Mesendoderm (in vitro differentiated cells): ENCODE measurements around the gene HTR1B.
A peak's percentile ranks its signal among the peaks of the same experiment; 100 is the strongest.

Experiments
- DNase-seq: peaks from one replicate; pipeline ENCODE4 v3.0.0; 2013
- H2AK5ac ChIP-seq: 2 replicates; pipeline ENCODE4 v1.6.1; 2013; ENCODE audit warnings: low read length, inconsistent platforms
- H2BK120ac ChIP-seq: 2 replicates; pipeline ENCODE4 v1.6.1; 2013; ENCODE audit warnings: low read depth, mild to moderate bottlenecking, low read length, moderate library complexity, mixed read lengths
- H2BK15ac ChIP-seq: replicated peaks from 2 replicates; pipeline ENCODE4 v1.6.1; 2013; ENCODE audit warnings: low read depth, mild to moderate bottlenecking, moderate library complexity
- H2BK5ac ChIP-seq: 2 replicates; pipeline ENCODE4 v1.6.1; 2013; ENCODE audit warnings: low read length, inconsistent platforms
- H3K18ac ChIP-seq: 2 replicates; pipeline ENCODE4 v1.6.1; 2013; ENCODE audit warnings: mild to moderate bottlenecking, low read length, mixed read lengths
- H3K23ac ChIP-seq: one replicate; pipeline ENCODE4 v1.6.1; 2013; ENCODE audit warnings: low read length
- H3K27ac ChIP-seq: 2 replicates; pipeline ENCODE4 v1.5.1; 2013; ENCODE audit warnings: low read depth, mild to moderate bottlenecking, inconsistent platforms, low read length, moderate library complexity
- H3K27me3 ChIP-seq: 2 replicates; pipeline ENCODE4 v1.6.1; 2013; ENCODE audit warnings: low read length, control low read depth, mild to moderate bottlenecking, inconsistent platforms; ENCODE audit not compliant: insufficient read depth, poor library complexity
- H3K36me3 ChIP-seq: 2 replicates; pipeline ENCODE4 v1.6.1; 2013; ENCODE audit warnings: low read length, inconsistent platforms; ENCODE audit not compliant: control insufficient read depth, insufficient read depth
- H3K4ac ChIP-seq: one replicate; pipeline ENCODE4 v1.6.1; 2013; ENCODE audit warnings: low read depth, mild to moderate bottlenecking, low read length, moderate library complexity
- H3K4me1 ChIP-seq: 2 replicates; pipeline ENCODE4 v1.6.1; 2013; ENCODE audit warnings: low read depth, low read length, inconsistent platforms; ENCODE audit not compliant: control insufficient read depth
- H3K4me2 ChIP-seq: 2 replicates; pipeline ENCODE4 v1.6.1; 2013; ENCODE audit warnings: low read length
- H3K4me3 ChIP-seq: 2 replicates; pipeline ENCODE4 v1.5.1; 2013; ENCODE audit warnings: mild to moderate bottlenecking, low read length
- H3K56ac ChIP-seq: one replicate; pipeline ENCODE4 v1.6.1; 2013; ENCODE audit warnings: low read length
- H3K79me1 ChIP-seq: 2 replicates; pipeline ENCODE4 v1.6.1; 2013; ENCODE audit warnings: low read length, inconsistent platforms
- H3K79me2 ChIP-seq: 2 replicates; pipeline ENCODE4 v1.6.1; 2013; ENCODE audit warnings: mild to moderate bottlenecking, low read length; ENCODE audit not compliant: control insufficient read depth, insufficient read depth
- H3K9ac ChIP-seq: 2 replicates; pipeline ENCODE4 v1.6.1; 2013; ENCODE audit warnings: low read length, inconsistent platforms
- H4K5ac ChIP-seq: one replicate; pipeline ENCODE4 v1.6.1; 2013; ENCODE audit warnings: low read length
- H4K8ac ChIP-seq: one replicate; pipeline ENCODE4 v1.6.1; 2013; ENCODE audit warnings: low read depth, mild to moderate bottlenecking, control low read depth, low read length, moderate library complexity
- WGBS: extraction: QIAGEN DNeasy Blood & Tissue Kit; methylation state at CpG from one replicate; pipeline ENCODE4 v1.1.7; 2013; ENCODE audit warnings: low lambda C conversion rate, missing lambda C conversion rate; ENCODE audit not compliant: insufficient coverage; ENCODE audit errors: extremely low coverage; 5-methylcytosine and 5-hydroxymethylcytosine counted together

Gene HTR1B

GRCh38 chr6:77461796-77462195, 1.5 kb downstream of the HTR1B start:
- Histone ChIP-seq H2BK5ac (no peak overlapping the region), H3K36me3 (no peaks in the 10 kb centered on the region), H3K79me1 (no peaks in the 10 kb centered on the region), H3K4me3 (no peak overlapping the region), H3K4me1 (no peaks in the 10 kb centered on the region), H4K8ac (no peak overlapping the region), H4K5ac (no peak overlapping the region), H2BK15ac (no peak overlapping the region), H3K4me2 (no peak overlapping the region), H3K18ac (no peak overlapping the region), H3K79me2 (no peaks in the 10 kb centered on the region), H2BK120ac (no peak overlapping the region), H3K56ac (no peak overlapping the region), H3K27me3 (peaks cover 4% of the 10 kb centered on the region), H2AK5ac (no peak overlapping the region), H3K27ac (no peak overlapping the region), H3K23ac (no peak overlapping the region), H3K9ac (no peak overlapping the region), H3K4ac (no peak overlapping the region)
- no peak for DNase-seq
- WGBS, result no CpG with 5 or more reads among the region's 8 CpGs

- H2BK5ac ChIP-seq, result no peak overlapping the region
- H3K27me3 ChIP-seq, result no peaks in the 10 kb centered on the region
- no peaks in the 10 kb centered on the region for H3K79me2 ChIP-seq
- no peak overlapping the region for H4K5ac ChIP-seq
- no peak overlapping the region for H3K4ac ChIP-seq
- no peak overlapping the region for H2BK15ac ChIP-seq
- H3K4me3 ChIP-seq, result no peak overlapping the region
- no CpG with 5 or more reads among the region's 1 CpG for WGBS
- H3K56ac ChIP-seq, result no peak overlapping the region
- no peak overlapping the region for H2AK5ac ChIP-seq
- no peak overlapping the region for H3K9ac ChIP-seq
- H2BK120ac ChIP-seq, result no peak overlapping the region
- no peak for DNase-seq
- H3K4me1 ChIP-seq, result peaks cover 5% of the 10 kb centered on the region
- H3K27ac ChIP-seq, result no peak overlapping the region
- H3K18ac ChIP-seq, result peak overlapping the region; percentile 41
- no peak overlapping the region for H3K23ac ChIP-seq
- H3K79me1 ChIP-seq, result no peaks in the 10 kb centered on the region
- no peaks in the 10 kb centered on the region for H3K36me3 ChIP-seq
- H4K8ac ChIP-seq, result no peak overlapping the region
- no peak overlapping the region for H3K4me2 ChIP-seq
These were observed 4.9 kb downstream of the HTR1B start for GRCh38 chr6:77458421-77458820.

- Histone ChIP-seq H3K56ac (no peak overlapping the region), H3K79me1 (no peaks in the 10 kb centered on the region), H3K27ac (no peak overlapping the region), H3K23ac (no peak overlapping the region), H2BK120ac (no peak overlapping the region), H3K27me3 (no peaks in the 10 kb centered on the region), H2BK15ac (no peak overlapping the region), H3K4ac (no peak overlapping the region), H4K8ac (no peak overlapping the region), H2AK5ac (no peak overlapping the region), H3K9ac (no peak overlapping the region), H3K4me2 (no peak overlapping the region), H3K4me3 (no peak overlapping the region), H3K4me1 (peaks cover 5% of the 10 kb centered on the region), H3K79me2 (no peaks in the 10 kb centered on the region), H3K18ac (peak overlapping the region; percentile 41), H2BK5ac (no peak overlapping the region), H4K5ac (no peak overlapping the region), H3K36me3 (no peaks in the 10 kb centered on the region)
- no CpG with 5 or more reads among the region's 6 CpGs for WGBS
- peak; percentile 94 for DNase-seq
These were observed 5.5 kb downstream of the HTR1B start for GRCh38 chr6:77457720-77458349.

- H3K4me2 ChIP-seq, result no peak overlapping the region
- H3K23ac ChIP-seq, result no peak overlapping the region
- H2BK5ac ChIP-seq, result peak overlapping the region; percentile 76
- H3K79me2 ChIP-seq, result no peaks in the 10 kb centered on the region
- H4K8ac ChIP-seq, result no peak overlapping the region
- no peak overlapping the region for H3K4me3 ChIP-seq
- no peaks in the 10 kb centered on the region for H3K79me1 ChIP-seq
- no peak overlapping the region for H2AK5ac ChIP-seq
- H3K9ac ChIP-seq, result no peak overlapping the region
- no peak overlapping the region for H3K4ac ChIP-seq
- no peak overlapping the region for H4K5ac ChIP-seq
- DNase-seq, result peak; percentile 91
- no peaks in the 10 kb centered on the region for H3K36me3 ChIP-seq
- H3K18ac ChIP-seq, result peak overlapping the region; percentile 42
- no peak overlapping the region for H3K56ac ChIP-seq
- H3K27ac ChIP-seq, result peak overlapping the region; percentile 33
- H3K27me3 ChIP-seq, result no peaks in the 10 kb centered on the region
- H3K4me1 ChIP-seq, result peaks cover 5% of the 10 kb centered on the region
- no peak overlapping the region for H2BK15ac ChIP-seq
- H2BK120ac ChIP-seq, result no peak overlapping the region
- WGBS, result no CpG with 5 or more reads among the region's 5 CpGs
These were observed 6.6 kb downstream of the HTR1B start for GRCh38 chr6:77456531-77457248.

- no peak overlapping the region for H3K4me2 ChIP-seq
- no peaks in the 10 kb centered on the region for H3K79me2 ChIP-seq
- no peak overlapping the region for H3K4me3 ChIP-seq
- DNase-seq, result no peak
- H2BK5ac ChIP-seq, result no peak overlapping the region
- H3K36me3 ChIP-seq, result no peaks in the 10 kb centered on the region
- no peak overlapping the region for H3K27ac ChIP-seq
- H4K8ac ChIP-seq, result no peak overlapping the region
- H3K4ac ChIP-seq, result no peak overlapping the region
- H4K5ac ChIP-seq, result no peak overlapping the region
- no peak overlapping the region for H3K56ac ChIP-seq
- no peaks in the 10 kb centered on the region for H3K27me3 ChIP-seq
- H3K4me1 ChIP-seq, result peaks cover 5% of the 10 kb centered on the region
- H3K79me1 ChIP-seq, result no peaks in the 10 kb centered on the region
- no peak overlapping the region for H2BK120ac ChIP-seq
- no peak overlapping the region for H2AK5ac ChIP-seq
- no peak overlapping the region for H3K9ac ChIP-seq
- no peak overlapping the region for H2BK15ac ChIP-seq
- H3K18ac ChIP-seq, result no peak overlapping the region
- no peak overlapping the region for H3K23ac ChIP-seq
These were observed 8.0 kb downstream of the HTR1B start for GRCh38 chr6:77455271-77455670.

- no CpG with 5 or more reads among the region's 2 CpGs for WGBS
- Histone ChIP-seq H2BK120ac (no peak overlapping the region), H3K23ac (no peak overlapping the region), H3K4ac (no peak overlapping the region), H2AK5ac (no peak overlapping the region), H3K4me1 (peaks cover 5% of the 10 kb centered on the region), H3K56ac (no peak overlapping the region), H3K27me3 (no peaks in the 10 kb centered on the region), H2BK15ac (no peak overlapping the region), H3K4me3 (no peak overlapping the region), H3K27ac (no peak overlapping the region), H3K79me1 (no peaks in the 10 kb centered on the region), H3K9ac (no peak overlapping the region), H2BK5ac (no peak overlapping the region), H3K79me2 (no peaks in the 10 kb centered on the region), H4K5ac (no peak overlapping the region), H3K18ac (no peak overlapping the region), H4K8ac (no peak overlapping the region), H3K4me2 (no peak overlapping the region), H3K36me3 (no peaks in the 10 kb centered on the region)
- DNase-seq, result no peak
These were observed 8.9 kb downstream of the HTR1B start for GRCh38 chr6:77454386-77454785.
